ENCODE data around the gene C1R.

The C1R gene

GRCh38 chr12:7073946-7074345 lies 18.3 kb downstream of the C1R start:
- H3K4me3 ChIP-seq (ENCODE audit: low read depth, low read length), result no peak overlapping the region
- no peak for DNase-seq (ENCODE audit: low read depth)

GRCh38 chr12:7072554-7072953 lies 19.7 kb downstream of the C1R start:
- TF ChIP-seq CTCF (IDR thresholded peaks at IDR 0.05; ENCODE audit: low read depth, low read length), result no peak
- no peak for TF ChIP-seq POLR2A (IDR thresholded peaks at IDR 0.05; ENCODE audit: extremely low read depth, insufficient read length)
- no peak for TF ChIP-seq MYC (IDR thresholded peaks at IDR 0.05; ENCODE audit: low read depth, low read length)
- TF ChIP-seq MAX (IDR thresholded peaks at IDR 0.05; ENCODE audit: low read depth, low read length), result no peak
- no peak for DNase-seq (ENCODE audit: low read depth)
- no peak overlapping the region for H3K4me3 ChIP-seq (ENCODE audit: low read depth, low read length)

More at GRCh38 chr12:7073946-7074345, 18.3 kb downstream of the C1R start:
- no peak for TF ChIP-seq POLR2A (IDR thresholded peaks at IDR 0.05; ENCODE audit: extremely low read depth, insufficient read length)
- no peak for TF ChIP-seq MYC (IDR thresholded peaks at IDR 0.05; ENCODE audit: low read depth, low read length)
- no peak for TF ChIP-seq MAX (IDR thresholded peaks at IDR 0.05; ENCODE audit: low read depth, low read length)
- no peak for TF ChIP-seq CTCF (IDR thresholded peaks at IDR 0.05; ENCODE audit: low read depth, low read length)

- DNase-seq (ENCODE audit: low read depth), result no peak
- TF ChIP-seq MYC (IDR thresholded peaks at IDR 0.05; ENCODE audit: low read depth, low read length) (no peak), CTCF (IDR thresholded peaks at IDR 0.05; ENCODE audit: low read depth, low read length) (no peak), MAX (IDR thresholded peaks at IDR 0.05; ENCODE audit: low read depth, low read length) (no peak), POLR2A (IDR thresholded peaks at IDR 0.05; ENCODE audit: extremely low read depth, insufficient read length) (no peak)
- no peak overlapping the region for H3K4me3 ChIP-seq (ENCODE audit: low read depth, low read length)
Observed at GRCh38 chr12:7072035-7072434, 20.2 kb downstream of the C1R start.

GRCh38 chr12:7069386-7069785 lies 22.9 kb downstream of the C1R start:
- TF ChIP-seq MAX (IDR thresholded peaks at IDR 0.05; ENCODE audit: low read depth, low read length) (no peak), CTCF (IDR thresholded peaks at IDR 0.05; ENCODE audit: low read depth, low read length) (no peak), POLR2A (IDR thresholded peaks at IDR 0.05; ENCODE audit: extremely low read depth, insufficient read length) (no peak)
- no peak for DNase-seq (ENCODE audit: low read depth)
- no peak overlapping the region for H3K4me3 ChIP-seq (ENCODE audit: low read depth, low read length)

GRCh38 chr12:7068994-7069346 lies 23.3 kb downstream of the C1R start:
- no peak for DNase-seq (ENCODE audit: low read depth)
- no peak overlapping the region for H3K4me3 ChIP-seq (ENCODE audit: low read depth, low read length)
- no peak for TF ChIP-seq POLR2A (IDR thresholded peaks at IDR 0.05; ENCODE audit: extremely low read depth, insufficient read length)

GRCh38 chr12:7068240-7068993 lies 23.8 kb downstream of the C1R start:
- DNase-seq (ENCODE audit: low read depth), result no peak
- H3K4me3 ChIP-seq (ENCODE audit: low read depth, low read length), result no peak overlapping the region
- no peak for TF ChIP-seq MYC (IDR thresholded peaks at IDR 0.05; ENCODE audit: low read depth, low read length)
- no peak for TF ChIP-seq MAX (IDR thresholded peaks at IDR 0.05; ENCODE audit: low read depth, low read length)
- no peak for TF ChIP-seq POLR2A (IDR thresholded peaks at IDR 0.05; ENCODE audit: extremely low read depth, insufficient read length)
- no peak for TF ChIP-seq CTCF (IDR thresholded peaks at IDR 0.05; ENCODE audit: low read depth, low read length)

All from NB4 (cell line).